ENCODE data around the gene NUTF2. TPM values are rescaled to one million over a fixed set of nuclear protein-coding genes. Genes with fewer than 3 reads are reported as not detected.

The NUTF2 gene
- 156 and 287 TPM in 2 replicates for total RNA-seq

DNA sequence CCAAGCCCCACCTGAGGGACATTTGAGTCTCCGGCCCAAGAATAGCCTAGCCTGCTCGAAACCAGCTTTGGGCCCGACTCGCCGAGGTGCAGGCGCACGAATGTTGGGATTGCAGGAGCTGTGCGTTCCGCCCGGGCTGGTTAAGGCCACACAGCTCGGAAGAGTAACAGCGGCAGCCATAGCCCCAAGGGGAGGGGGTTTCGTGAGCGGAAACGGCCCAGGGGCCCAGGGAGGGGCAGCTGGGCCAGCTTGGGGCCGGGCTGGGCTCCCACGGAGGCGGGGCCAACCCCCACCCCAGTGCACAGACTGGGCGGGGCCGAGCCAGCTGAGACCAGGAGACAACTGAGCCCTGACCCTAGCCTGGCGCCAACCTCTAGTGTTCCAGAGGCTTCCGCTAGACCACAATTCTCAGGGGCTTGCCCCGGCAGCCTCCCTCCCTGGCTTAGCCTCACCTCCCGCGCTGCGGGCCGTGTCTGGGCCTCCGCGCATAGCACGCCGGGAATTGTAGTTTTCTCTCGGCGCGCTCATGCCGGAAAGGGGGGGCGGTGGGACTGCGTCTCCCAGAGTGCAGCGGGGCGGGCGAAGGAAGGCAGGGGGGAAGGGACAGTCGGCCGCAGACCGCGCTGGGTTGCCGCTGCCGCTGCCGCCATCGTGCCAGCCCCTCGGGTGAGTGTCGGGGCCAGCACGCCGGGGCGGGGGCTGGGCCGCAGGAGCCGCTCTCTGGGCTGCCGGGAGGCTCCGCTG lies at the start of gene NUTF2:
TSS of gene NUTF2 (plus strand) at position 614 of the 744 bp plus-strand sequence. CDS start 18,198 bp downstream, outside the sequence.
- DNase-seq (ENCODE audit: low read depth), result peak; percentile 64
- peaks cover 3% of the 10 kb centered on the region for H3K36me3 ChIP-seq (ENCODE audit: control insufficient read depth, insufficient read depth, low read length)
- H3K27me3 ChIP-seq (ENCODE audit: control insufficient read depth, insufficient read depth, low read length), result no peaks in the 10 kb centered on the region
- TF ChIP-seq, protein P1, sequence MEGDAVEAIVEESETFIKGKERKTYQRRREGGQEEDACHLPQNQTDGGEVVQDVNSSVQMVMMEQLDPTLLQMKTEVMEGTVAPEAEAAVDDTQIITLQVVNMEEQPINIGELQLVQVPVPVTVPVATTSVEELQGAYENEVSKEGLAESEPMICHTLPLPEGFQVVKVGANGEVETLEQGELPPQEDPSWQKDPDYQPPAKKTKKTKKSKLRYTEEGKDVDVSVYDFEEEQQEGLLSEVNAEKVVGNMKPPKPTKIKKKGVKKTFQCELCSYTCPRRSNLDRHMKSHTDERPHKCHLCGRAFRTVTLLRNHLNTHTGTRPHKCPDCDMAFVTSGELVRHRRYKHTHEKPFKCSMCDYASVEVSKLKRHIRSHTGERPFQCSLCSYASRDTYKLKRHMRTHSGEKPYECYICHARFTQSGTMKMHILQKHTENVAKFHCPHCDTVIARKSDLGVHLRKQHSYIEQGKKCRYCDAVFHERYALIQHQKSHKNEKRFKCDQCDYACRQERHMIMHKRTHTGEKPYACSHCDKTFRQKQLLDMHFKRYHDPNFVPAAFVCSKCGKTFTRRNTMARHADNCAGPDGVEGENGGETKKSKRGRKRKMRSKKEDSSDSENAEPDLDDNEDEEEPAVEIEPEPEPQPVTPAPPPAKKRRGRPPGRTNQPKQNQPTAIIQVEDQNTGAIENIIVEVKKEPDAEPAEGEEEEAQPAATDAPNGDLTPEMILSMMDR (IDR thresholded peaks at IDR 0.05; ENCODE audit: insufficient read depth, low read length, poor library complexity, severe bottlenecking), result no peak
- peak within 1 kb of the TSS; percentile 96 for H3K4me3 ChIP-seq (ENCODE audit: low read depth, low read length)

DNA sequence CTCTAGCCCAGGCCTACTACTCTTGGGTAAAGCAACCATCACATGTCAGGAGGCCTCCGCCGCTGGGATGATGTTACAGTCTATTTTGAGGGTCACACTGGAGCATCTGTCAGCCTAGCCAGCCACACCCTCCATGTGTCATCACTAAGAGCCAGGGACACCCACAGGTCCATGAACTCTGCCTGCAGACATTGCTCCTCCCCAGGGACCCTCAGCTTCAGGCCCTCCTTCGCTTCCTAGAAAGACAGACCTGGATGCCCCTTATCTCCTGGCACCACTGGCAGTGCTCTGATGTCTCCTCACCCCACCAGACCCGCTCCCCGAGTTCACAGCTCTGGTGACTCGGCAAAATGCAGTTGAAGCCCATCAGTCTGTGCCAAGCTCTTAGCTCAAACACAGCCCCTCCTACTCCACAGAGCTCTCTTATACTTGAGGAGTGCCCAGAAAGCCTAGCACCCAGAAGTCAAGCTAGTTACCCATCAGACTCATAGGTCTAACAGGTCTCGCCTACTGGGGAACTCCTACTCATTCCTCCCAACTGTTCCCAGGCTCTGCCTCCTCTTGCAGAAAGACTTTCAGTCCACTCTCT lies 46.3 kb upstream of the NUTF2 start:
- Histone ChIP-seq H3K4me3 (ENCODE audit: low read depth, low read length) (no peak overlapping the region), H3K27me3 (ENCODE audit: control insufficient read depth, insufficient read depth, low read length) (no peaks in the 10 kb centered on the region), H3K36me3 (ENCODE audit: control insufficient read depth, insufficient read depth, low read length) (peaks cover 2% of the 10 kb centered on the region)
- no peak for DNase-seq (ENCODE audit: low read depth)
- TF ChIP-seq, protein P1 (IDR thresholded peaks at IDR 0.05; ENCODE audit: insufficient read depth, low read length, poor library complexity, severe bottlenecking), result no peak

DNA sequence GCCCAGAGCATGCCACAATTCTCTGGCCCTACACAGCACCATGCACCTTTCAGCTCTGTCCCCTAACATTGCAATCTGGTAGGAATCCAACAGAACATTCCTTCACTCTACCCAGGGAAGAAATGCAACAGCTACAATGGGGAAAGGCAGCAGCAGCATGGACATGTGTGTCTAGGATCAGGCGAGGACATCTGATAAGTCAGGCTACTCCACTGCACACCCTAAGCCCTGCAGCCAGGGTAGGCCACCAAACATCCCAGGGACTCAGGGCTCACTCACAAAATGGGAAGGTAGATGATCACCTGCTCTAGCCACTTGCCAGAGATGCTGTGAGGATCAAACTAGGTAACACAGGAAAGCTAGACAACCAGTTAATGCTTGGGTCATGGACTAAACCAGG lies 45.5 kb upstream of the NUTF2 start:
- peaks cover 2% of the 10 kb centered on the region for H3K36me3 ChIP-seq (ENCODE audit: control insufficient read depth, insufficient read depth, low read length)
- TF ChIP-seq, protein P1 (IDR thresholded peaks at IDR 0.05; ENCODE audit: insufficient read depth, low read length, poor library complexity, severe bottlenecking), result no peak

DNA sequence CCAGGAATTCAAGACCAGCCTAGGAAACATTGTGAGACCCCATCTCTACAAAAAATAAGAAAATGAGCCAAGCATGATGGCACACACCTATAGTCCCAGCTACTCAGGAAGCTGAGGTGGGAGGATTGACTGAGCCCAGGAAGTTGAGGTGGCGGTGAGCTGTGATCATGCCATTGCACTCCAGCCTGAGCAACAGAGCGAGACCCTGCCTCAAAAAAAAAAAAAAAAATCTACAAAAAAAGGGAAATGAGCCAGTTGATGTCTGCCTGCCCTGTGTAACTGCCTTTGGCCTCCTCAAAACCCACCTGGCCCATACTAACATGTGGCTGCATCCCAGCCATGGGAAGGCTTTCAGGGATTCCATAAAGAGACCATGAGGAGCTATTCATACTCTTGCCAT lies 44.9 kb upstream of the NUTF2 start:
- Histone ChIP-seq H3K36me3 (ENCODE audit: control insufficient read depth, insufficient read depth, low read length) (peaks cover 2% of the 10 kb centered on the region), H3K4me3 (ENCODE audit: low read depth, low read length) (no peak overlapping the region), H3K27me3 (ENCODE audit: control insufficient read depth, insufficient read depth, low read length) (no peaks in the 10 kb centered on the region)
- TF ChIP-seq, protein P1 (IDR thresholded peaks at IDR 0.05; ENCODE audit: insufficient read depth, low read length, poor library complexity, severe bottlenecking), result no peak
- DNase-seq (ENCODE audit: low read depth), result no peak

More for the DNA sequence above, 45.5 kb upstream of the NUTF2 start:
- Histone ChIP-seq H3K4me3 (ENCODE audit: low read depth, low read length) (no peak overlapping the region), H3K27me3 (ENCODE audit: control insufficient read depth, insufficient read depth, low read length) (no peaks in the 10 kb centered on the region)
- DNase-seq (ENCODE audit: low read depth), result no peak

DNA sequence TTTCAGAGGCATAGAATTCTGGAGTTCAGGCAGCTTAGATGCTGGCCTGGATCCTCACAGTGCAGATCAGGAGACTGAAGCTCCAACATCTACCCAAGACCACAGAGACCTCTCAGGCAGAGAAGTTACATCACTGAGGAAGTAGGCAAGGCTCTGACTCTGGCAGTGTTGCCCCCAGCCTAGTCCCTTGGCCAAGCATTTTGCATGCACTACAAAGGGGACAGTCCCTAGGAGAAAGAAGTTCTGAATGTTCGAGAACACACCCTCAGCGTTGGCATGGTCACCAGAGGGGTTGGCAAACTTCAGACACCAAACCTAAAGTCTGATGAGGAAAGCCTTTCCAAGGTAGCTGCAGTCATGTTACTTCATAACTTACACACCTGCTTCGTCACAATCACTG lies 42.8 kb upstream of the NUTF2 start:
- TF ChIP-seq, protein P1 (IDR thresholded peaks at IDR 0.05; ENCODE audit: insufficient read depth, low read length, poor library complexity, severe bottlenecking), result no peak
- H3K27me3 ChIP-seq (ENCODE audit: control insufficient read depth, insufficient read depth, low read length), result no peaks in the 10 kb centered on the region
- DNase-seq (ENCODE audit: low read depth), result no peak
- peaks cover 2% of the 10 kb centered on the region for H3K36me3 ChIP-seq (ENCODE audit: control insufficient read depth, insufficient read depth, low read length)
- no peak overlapping the region for H3K4me3 ChIP-seq (ENCODE audit: low read depth, low read length)
